Hepatocyte (in vitro differentiated cells): ENCODE results near the gene TRPM1.

ENCODE experiments used
- CTCF ChIP-seq: fragments of 200-600 bp; sonication (generic); IDR thresholded peaks from 2 replicates; pipeline ENCODE4 v1.5.1; 2016; ENCODE audit warnings: antibody characterized with exemption, mild to moderate bottlenecking; ENCODE audit not compliant: poor library complexity
- EZH2 ChIP-seq: fragments of 200-600 bp; sonication (generic); IDR thresholded peaks from 2 replicates; pipeline ENCODE4 v1.6.1; 2016; ENCODE audit warnings: antibody characterized with exemption, mild to moderate bottlenecking, borderline replicate concordance
- EZH2phosphoT487 ChIP-seq: fragments of 200-600 bp; sonication (generic); IDR thresholded peaks from one replicate; pipeline ENCODE4 v1.6.1; 2018; ENCODE audit warnings: antibody characterized with exemption, mild to moderate bottlenecking, low read depth, moderate library complexity; ENCODE audit not compliant: unreplicated experiment, severe bottlenecking

GRCh38 chr15:30974112-30974511 is 127.4 kb downstream of the TRPM1 start:
- TF ChIP-seq EZH2 (no peak), EZH2phosphoT487 (no peak), CTCF (no peak)
